ENCODE data around the gene NOL6. TPM values are rescaled to one million over a fixed set of nuclear protein-coding genes. Genes with fewer than 3 reads are reported as not detected.
A peak's percentile ranks its signal among the peaks of the same experiment; 100 is the strongest.

NOL6 gene
- total RNA-seq, 1 donor from 2014 or later: 43.1 TPM

- no peak for TF ChIP-seq CTCF (conservative IDR thresholded peaks at IDR 0.05)
- no peak for DNase-seq (ENCODE audit: low read depth, low spot score)
- Mint-ChIP-seq H3K9me3 (no peaks in the 10 kb centered on the region), H3K27me3 (ENCODE audit: low read depth) (no peaks in the 10 kb centered on the region), H3K4me3 (no peak overlapping the region), H3K4me1 (peaks cover 6% of the 10 kb centered on the region), H3K36me3 (ENCODE audit: low read depth) (no peaks in the 10 kb centered on the region), H3K27ac (ENCODE audit: unreplicated experiment) (no peak overlapping the region)
These were observed 19.6 kb downstream of the NOL6 start for GRCh38 chr9:33453999-33454660.

- H3K9me3 Mint-ChIP-seq: no peaks in the 10 kb centered on the region
- no peaks in the 10 kb centered on the region for H3K36me3 Mint-ChIP-seq (ENCODE audit: low read depth)
- H3K4me1 Mint-ChIP-seq: peaks cover 6% of the 10 kb centered on the region
- H3K27me3 Mint-ChIP-seq (ENCODE audit: low read depth): no peaks in the 10 kb centered on the region
- no peak overlapping the region for H3K4me3 Mint-ChIP-seq
- H3K27ac Mint-ChIP-seq (ENCODE audit: unreplicated experiment): no peak overlapping the region
- no peak for TF ChIP-seq CTCF (conservative IDR thresholded peaks at IDR 0.05)
- no peak for DNase-seq (ENCODE audit: low read depth, low spot score)
These were observed 20.4 kb downstream of the NOL6 start for GRCh38 chr9:33453286-33453860.

- Mint-ChIP-seq H3K27ac (ENCODE audit: unreplicated experiment) (peak overlapping the region; percentile 78), H3K9me3 (no peaks in the 10 kb centered on the region), H3K4me3 (peak overlapping the region; percentile 52), H3K4me1 (peaks cover 7% of the 10 kb centered on the region), H3K36me3 (ENCODE audit: low read depth) (no peaks in the 10 kb centered on the region), H3K27me3 (ENCODE audit: low read depth) (peaks cover under 1% of the 10 kb centered on the region)
- TF ChIP-seq CTCF (conservative IDR thresholded peaks at IDR 0.05): peak; percentile 75
- DNase-seq (ENCODE audit: low read depth, low spot score): peak; percentile 79
These were observed 20.9 kb downstream of the NOL6 start for GRCh38 chr9:33452828-33453271.

GRCh38 chr9:33450621-33451146 is 23.0 kb downstream of the NOL6 start:
- no peak for DNase-seq (ENCODE audit: low read depth, low spot score)
- Mint-ChIP-seq H3K27me3 (ENCODE audit: low read depth) (peaks cover 13% of the 10 kb centered on the region), H3K4me1 (peaks cover 21% of the 10 kb centered on the region), H3K4me3 (no peak overlapping the region), H3K27ac (ENCODE audit: unreplicated experiment) (no peak overlapping the region), H3K36me3 (ENCODE audit: low read depth) (no peaks in the 10 kb centered on the region), H3K9me3 (no peaks in the 10 kb centered on the region)
- no peak for TF ChIP-seq CTCF (conservative IDR thresholded peaks at IDR 0.05)

GRCh38 chr9:33449715-33450114 is 24.0 kb downstream of the NOL6 start:
- peak overlapping the region; percentile 51 for H3K4me3 Mint-ChIP-seq
- no peak overlapping the region for H3K27ac Mint-ChIP-seq (ENCODE audit: unreplicated experiment)
- peaks cover 13% of the 10 kb centered on the region for H3K27me3 Mint-ChIP-seq (ENCODE audit: low read depth)
- no peak for TF ChIP-seq CTCF (conservative IDR thresholded peaks at IDR 0.05)
- H3K9me3 Mint-ChIP-seq: no peaks in the 10 kb centered on the region
- H3K36me3 Mint-ChIP-seq (ENCODE audit: low read depth): no peaks in the 10 kb centered on the region
- no peak for DNase-seq (ENCODE audit: low read depth, low spot score)
- H3K4me1 Mint-ChIP-seq: peaks cover 21% of the 10 kb centered on the region

Data from neural crest cell (in vitro differentiated cells).